Fibroblast of skin of back (primary cell): Measurements from ENCODE around the gene CACNA1B.

Experiments
- DNase-seq: peaks from one replicate; pipeline ENCODE4 v3.0.0-alpha.2; 2013

The CACNA1B gene

GRCh38 chr9:138053321-138053868 is 175.8 kb downstream of the CACNA1B start:
- DNase-seq, result no peak

GRCh38 chr9:138053996-138054752 is 176.6 kb downstream of the CACNA1B start:
- no peak for DNase-seq

- DNase-seq, result no peak
Measured at GRCh38 chr9:138057726-138058125, 180.1 kb downstream of the CACNA1B start.

GRCh38 chr9:138058181-138058580 is 180.6 kb downstream of the CACNA1B start:
- DNase-seq, result no peak

GRCh38 chr9:138059196-138059595 is 181.6 kb downstream of the CACNA1B start:
- no peak for DNase-seq

- no peak for DNase-seq
Measured at GRCh38 chr9:138060365-138060764, 182.8 kb downstream of the CACNA1B start.

GRCh38 chr9:138060881-138061280 is 183.3 kb downstream of the CACNA1B start:
- no peak for DNase-seq

GRCh38 chr9:138061631-138062030 is 184.0 kb downstream of the CACNA1B start:
- no peak for DNase-seq

- no peak for DNase-seq
Measured at GRCh38 chr9:138062196-138062595, 184.6 kb downstream of the CACNA1B start.

GRCh38 chr9:138063033-138063432 is 185.5 kb downstream of the CACNA1B start:
- no peak for DNase-seq

- DNase-seq, result no peak
Measured at GRCh38 chr9:138063785-138064184, 186.2 kb downstream of the CACNA1B start.

- DNase-seq, result no peak
Measured at GRCh38 chr9:138064547-138064946, 187.0 kb downstream of the CACNA1B start.

- DNase-seq, result no peak
Measured at GRCh38 chr9:138065287-138065686, 187.7 kb downstream of the CACNA1B start.

- no peak for DNase-seq
Measured at GRCh38 chr9:138066049-138066448, 188.5 kb downstream of the CACNA1B start.

- DNase-seq, result no peak
Measured at GRCh38 chr9:138067613-138068367, 190.2 kb downstream of the CACNA1B start.

- no peak for DNase-seq
Measured at GRCh38 chr9:138068601-138069035, 191.0 kb downstream of the CACNA1B start.

GRCh38 chr9:138069731-138070456 is 192.3 kb downstream of the CACNA1B start:
- no peak for DNase-seq

- DNase-seq, result no peak
Measured at GRCh38 chr9:138070815-138071214, 193.2 kb downstream of the CACNA1B start.

- DNase-seq, result no peak
Measured at GRCh38 chr9:138071292-138071691, 193.7 kb downstream of the CACNA1B start.

- no peak for DNase-seq
Measured at GRCh38 chr9:138071731-138072130, 194.1 kb downstream of the CACNA1B start.

- no peak for DNase-seq
Measured at GRCh38 chr9:138072161-138072842, 194.7 kb downstream of the CACNA1B start.

GRCh38 chr9:138072897-138073296 is 195.3 kb downstream of the CACNA1B start:
- no peak for DNase-seq
